Ishikawa (cell line): ENCODE results near the gene ROBO1.

ENCODE experiments used
- CEBPB ChIP-seq: IDR thresholded peaks from 2 replicates; pipeline ENCODE4 v1.6.1; 2012
- CREB1 ChIP-seq: IDR thresholded peaks from 2 replicates; pipeline ENCODE4 v1.6.1; 2012; ENCODE audit warnings: low read depth
- EGR1 ChIP-seq: IDR thresholded peaks from 2 replicates; pipeline ENCODE4 v1.6.1; 2012
- EP300 ChIP-seq: IDR thresholded peaks from 2 replicates; pipeline ENCODE4 v1.6.1; 2012; ENCODE audit warnings: borderline replicate concordance
- FOXM1 ChIP-seq: IDR thresholded peaks from 2 replicates; pipeline ENCODE4 v1.6.1; 2012; ENCODE audit warnings: low read depth, borderline replicate concordance
- MAX ChIP-seq: IDR thresholded peaks from 2 replicates; pipeline ENCODE4 v1.6.1; 2012
- NFIC ChIP-seq: IDR thresholded peaks from 2 replicates; pipeline ENCODE4 v1.6.1; 2012
- RAD21 ChIP-seq: IDR thresholded peaks from 2 replicates; pipeline ENCODE4 v1.6.1; 2012; ENCODE audit warnings: low read depth
- REST ChIP-seq: IDR thresholded peaks from 2 replicates; pipeline ENCODE4 v1.6.1; 2012; ENCODE audit warnings: low read depth, mild to moderate bottlenecking
- TAF1 ChIP-seq: IDR thresholded peaks from 2 replicates; pipeline ENCODE4 v1.6.1; 2012; ENCODE audit warnings: low read depth, mild to moderate bottlenecking
- TCF12 ChIP-seq: IDR thresholded peaks from 2 replicates; pipeline ENCODE4 v1.6.1; 2012; ENCODE audit warnings: low read depth
- TEAD4 ChIP-seq: IDR thresholded peaks from 2 replicates; pipeline ENCODE4 v1.6.1; 2012
- USF1 ChIP-seq: IDR thresholded peaks from 2 replicates; pipeline ENCODE4 v1.6.1; 2012
- YY1 ChIP-seq: IDR thresholded peaks from 2 replicates; pipeline ENCODE4 v1.6.1; 2012; ENCODE audit warnings: low read depth
- ZBTB7A ChIP-seq: IDR thresholded peaks from 2 replicates; pipeline ENCODE4 v1.6.1; 2012; ENCODE audit warnings: low read depth

Gene ROBO1

GRCh38 chr3:79339846-79340245, 428.0 kb downstream of the ROBO1 start:
- TF ChIP-seq EP300 (no peak), EGR1 (no peak), ZBTB7A (no peak), MAX (no peak), FOXM1 (no peak), CREB1 (no peak), REST (no peak), YY1 (no peak), RAD21 (no peak), NFIC (no peak), TAF1 (no peak), CEBPB (no peak), TCF12 (no peak), USF1 (no peak), TEAD4 (no peak)

GRCh38 chr3:79337798-79338197, 430.0 kb downstream of the ROBO1 start:
- TF ChIP-seq EGR1 (no peak), RAD21 (no peak), CREB1 (no peak), FOXM1 (no peak), MAX (no peak), TAF1 (no peak), EP300 (no peak), CEBPB (no peak)

- no peak for TF ChIP-seq USF1
- TF ChIP-seq TEAD4, result no peak
- no peak for TF ChIP-seq EGR1
- TF ChIP-seq FOXM1, result no peak
- TF ChIP-seq EP300, result no peak
- TF ChIP-seq ZBTB7A, result no peak
- no peak for TF ChIP-seq MAX
- TF ChIP-seq CEBPB, result no peak
- no peak for TF ChIP-seq CREB1
- no peak for TF ChIP-seq NFIC
- TF ChIP-seq RAD21, result no peak
- no peak for TF ChIP-seq YY1
Observed at GRCh38 chr3:79329154-79329553, 438.6 kb downstream of the ROBO1 start.

- no peak for TF ChIP-seq TCF12
- TF ChIP-seq MAX, result no peak
Observed at GRCh38 chr3:79326642-79327041, 441.2 kb downstream of the ROBO1 start.

- TF ChIP-seq ZBTB7A (no peak), EP300 (no peak), RAD21 (no peak), CREB1 (no peak), CEBPB (no peak), TCF12 (no peak), USF1 (no peak), REST (no peak), EGR1 (no peak), TEAD4 (no peak), YY1 (no peak), NFIC (no peak), FOXM1 (no peak), MAX (no peak), TAF1 (no peak)
Observed at GRCh38 chr3:79317551-79318518, 450.0 kb downstream of the ROBO1 start.
